ENCODE results near the gene PRRC1.
"Not testable (repeated sequence)": the region's sequence is repeated elsewhere in the genome, so short reads cannot be mapped to it uniquely, and the experiment has no call there.

The PRRC1 gene

DNA sequence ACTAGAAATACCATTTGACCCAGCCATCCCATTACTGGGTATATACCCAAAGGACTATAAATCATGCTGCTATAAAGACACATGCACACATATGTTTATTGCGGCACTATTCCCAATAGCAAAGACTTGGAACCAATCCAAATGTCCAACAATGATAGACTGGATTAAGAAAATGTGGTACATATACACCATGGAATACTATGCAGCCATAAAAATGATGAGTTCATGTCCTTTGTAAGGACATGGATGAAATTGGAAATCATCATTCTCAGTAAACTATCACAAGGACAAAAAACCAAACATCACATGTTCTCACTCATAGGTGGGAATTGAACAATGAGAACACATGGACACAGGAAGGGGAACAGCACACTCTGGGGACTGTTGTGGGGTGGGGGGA, 27.8 kb downstream of the PRRC1 start:
- DNase-seq (ENCODE audit: low read depth) = not testable (repeated sequence)

DNA sequence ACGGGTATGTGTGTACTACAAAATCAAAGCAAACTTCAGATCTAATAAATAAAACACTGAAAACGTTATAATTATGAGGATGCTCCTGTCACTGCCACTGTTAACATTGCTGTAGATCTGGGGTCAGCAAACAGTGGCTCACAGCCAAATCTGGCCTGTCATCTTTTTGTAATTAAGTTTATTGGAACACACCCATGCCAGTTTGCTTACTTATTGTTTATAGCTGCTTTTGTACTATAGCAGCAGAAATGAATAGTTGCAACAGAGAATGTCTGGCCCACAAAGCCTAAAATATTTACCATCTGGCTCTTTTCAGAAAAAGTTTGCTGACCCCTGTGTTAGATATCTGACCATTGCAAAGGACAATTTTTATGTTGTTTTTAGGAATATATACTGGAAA, 32.1 kb downstream of the PRRC1 start:
- DNase-seq (ENCODE audit: low read depth) = no peak

DNA sequence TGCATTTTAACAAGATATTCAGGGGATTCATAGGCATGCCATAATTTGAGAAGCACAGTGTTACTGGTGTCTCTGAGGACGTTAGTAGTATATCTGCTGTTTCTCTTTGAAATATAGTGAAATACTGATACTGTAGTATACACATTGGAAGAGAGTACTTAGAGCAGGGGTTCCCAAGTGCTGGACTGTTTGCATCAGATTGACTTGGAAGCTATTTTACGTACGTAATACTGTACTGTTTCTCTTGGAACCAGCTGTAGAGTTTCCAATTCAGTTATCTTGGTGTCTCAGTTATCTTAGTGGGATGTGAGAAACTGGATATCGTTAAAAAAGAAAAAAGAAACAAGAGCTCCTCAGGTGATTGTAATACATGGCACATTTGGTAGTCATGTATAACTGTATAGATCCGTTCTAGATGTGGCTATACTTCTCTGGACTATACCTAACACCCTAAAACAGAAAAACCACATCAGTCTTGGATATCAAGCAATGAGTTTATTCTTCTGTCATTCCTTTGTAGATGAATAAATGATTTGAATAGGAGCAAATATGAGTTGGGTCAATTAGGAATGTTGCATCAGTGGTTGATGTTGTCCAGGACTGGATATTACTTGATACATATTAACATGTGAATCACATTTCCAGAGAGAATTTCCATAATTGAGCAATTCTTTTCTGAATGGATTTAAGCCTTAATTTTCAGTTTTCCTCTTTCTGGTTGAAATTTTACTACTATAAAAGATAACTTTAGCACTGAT, 33.4 kb downstream of the PRRC1 start:
- no peak for DNase-seq (ENCODE audit: low read depth)

DNA sequence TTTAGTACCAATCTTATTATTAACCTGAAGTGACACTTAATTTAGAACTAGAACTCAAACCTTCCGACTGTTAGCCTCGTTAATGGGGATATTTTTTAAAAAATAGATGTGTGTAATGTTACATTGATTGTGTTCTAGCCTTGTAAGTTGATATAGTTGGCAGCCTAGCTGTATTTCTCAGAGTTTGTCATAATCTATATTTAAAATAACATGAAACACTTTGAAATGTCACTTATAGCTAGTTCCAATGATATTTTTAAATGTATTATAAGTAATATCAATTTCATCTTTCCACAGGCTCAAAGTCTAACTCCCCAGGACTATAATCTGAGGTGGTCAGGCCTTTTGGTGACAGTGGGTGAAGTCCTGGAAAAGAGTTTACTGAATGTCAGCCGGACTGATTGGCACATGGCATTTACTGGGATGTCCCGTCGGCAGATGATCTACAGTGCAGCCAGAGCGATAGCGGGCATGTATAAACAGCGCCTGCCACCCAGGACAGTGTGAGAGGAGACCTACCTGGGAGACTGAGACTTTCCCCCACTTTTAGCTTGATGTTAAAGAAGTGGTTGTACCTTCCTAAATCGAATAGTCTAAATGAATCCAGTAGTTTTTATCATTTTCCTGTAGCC, 34.1 kb downstream of the PRRC1 start:
- DNase-seq (ENCODE audit: low read depth) = no peak

DNA sequence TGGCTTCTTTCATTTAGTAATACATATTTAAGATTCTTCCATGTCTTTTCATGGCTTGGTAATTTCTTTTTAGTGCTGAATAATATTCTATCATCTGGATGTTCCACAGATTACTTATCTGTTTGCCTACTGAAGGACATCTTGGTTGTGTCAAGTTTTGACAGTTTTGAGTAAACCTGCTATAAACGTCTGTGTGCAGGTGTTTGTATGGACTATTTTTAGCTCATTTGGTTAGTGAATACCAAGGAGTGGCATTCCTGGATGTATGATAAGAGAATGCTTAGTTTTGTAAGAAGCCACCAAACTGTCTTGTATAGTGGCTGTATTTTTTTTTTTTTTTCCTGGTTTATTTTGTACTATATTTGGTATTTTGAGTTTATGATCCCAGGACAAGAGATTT, 38.4 kb downstream of the PRRC1 start:
- DNase-seq (ENCODE audit: low read depth) = no peak

DNA sequence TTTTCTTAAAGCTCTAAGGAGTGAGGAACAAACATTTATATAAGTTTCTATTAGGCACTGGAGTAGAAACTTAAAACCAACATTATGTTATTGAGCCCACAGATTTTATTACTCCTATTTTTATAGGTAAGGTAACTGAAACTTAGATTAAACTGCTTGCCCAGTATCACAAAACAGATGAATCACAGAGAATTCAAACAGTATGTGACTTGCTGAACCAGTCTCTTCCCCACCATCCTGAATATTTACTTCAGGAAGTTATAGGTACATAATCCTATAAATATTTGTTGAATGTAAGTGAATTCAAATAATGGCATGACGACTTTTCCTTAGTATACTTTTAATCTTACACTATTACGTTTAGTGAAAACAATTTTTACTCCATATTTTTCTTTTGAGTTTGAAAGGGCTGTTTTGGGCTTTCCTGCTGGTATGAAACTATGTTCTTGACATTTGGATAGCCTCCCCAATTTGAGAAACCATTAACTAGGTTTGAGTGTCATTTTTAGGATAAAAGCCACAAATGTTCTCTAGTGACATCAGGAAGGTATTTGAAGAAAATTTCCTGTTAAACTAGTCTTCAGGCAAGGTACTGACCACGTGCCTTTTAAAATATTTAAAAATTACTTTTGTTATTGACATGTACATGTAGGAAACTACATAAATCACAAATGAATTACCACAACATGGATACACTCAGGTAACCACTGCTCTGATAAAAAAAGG, 39.3 kb downstream of the PRRC1 start:
- DNase-seq (ENCODE audit: low read depth) = no peak

DNA sequence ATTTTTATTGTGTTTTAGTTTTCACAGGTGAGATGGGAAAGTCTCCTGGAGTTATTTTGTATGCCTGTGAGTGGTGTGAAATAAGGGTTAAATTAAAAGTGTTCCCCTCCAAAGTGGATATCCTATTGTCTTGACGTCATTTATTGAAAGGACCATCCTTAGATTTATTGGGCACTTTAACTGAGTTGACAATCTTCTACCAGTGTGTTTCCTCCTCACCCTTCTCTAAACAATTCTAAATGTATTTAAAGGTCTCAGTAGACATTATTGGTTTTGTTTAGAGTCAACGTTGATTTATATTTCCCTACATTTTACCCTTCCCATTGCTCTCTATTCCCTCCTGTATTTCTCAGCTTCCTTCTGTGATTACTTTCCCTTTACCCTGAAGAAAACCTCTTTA, 40.8 kb downstream of the PRRC1 start:
- no peak for DNase-seq (ENCODE audit: low read depth)

DNA sequence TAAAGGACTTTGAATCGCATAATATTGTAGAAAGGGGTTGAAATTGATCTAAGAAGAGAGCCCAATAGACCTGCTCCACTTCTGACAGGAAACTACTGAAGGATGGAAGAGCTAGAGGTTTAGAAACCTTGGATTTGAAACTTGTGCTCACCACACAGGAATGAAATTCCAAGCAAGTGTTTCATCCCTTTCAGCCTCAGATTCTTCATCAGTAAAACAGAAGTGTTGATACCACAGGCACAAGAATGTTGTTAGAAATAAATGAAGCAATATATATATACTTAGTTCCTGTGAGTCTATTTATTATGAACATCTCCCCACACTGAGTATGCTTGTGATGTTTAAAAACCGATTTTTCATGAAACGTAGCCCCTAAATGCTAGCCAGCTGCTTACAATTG, 43.8 kb downstream of the PRRC1 start:
- no peak for DNase-seq (ENCODE audit: low read depth)

DNA sequence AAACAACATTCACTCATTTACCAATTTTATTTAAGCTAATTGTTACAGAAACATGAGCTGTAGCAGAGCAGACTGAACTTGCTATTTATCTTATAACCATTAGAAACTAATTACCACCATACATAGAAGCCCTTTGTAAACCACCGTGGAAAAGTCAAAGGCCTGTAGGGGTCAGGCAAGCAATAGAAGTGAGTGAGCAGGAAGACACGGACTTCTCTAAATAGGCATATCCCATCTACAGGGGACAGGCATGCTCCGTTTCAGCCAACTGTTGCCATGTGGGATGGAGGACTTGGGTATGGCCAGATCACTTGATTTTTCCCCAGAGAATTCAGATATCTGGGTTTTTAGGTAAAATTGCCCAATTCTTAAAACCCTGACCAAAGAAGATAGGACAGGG, 44.8 kb downstream of the PRRC1 start:
- DNase-seq (ENCODE audit: low read depth) = no peak

DNA sequence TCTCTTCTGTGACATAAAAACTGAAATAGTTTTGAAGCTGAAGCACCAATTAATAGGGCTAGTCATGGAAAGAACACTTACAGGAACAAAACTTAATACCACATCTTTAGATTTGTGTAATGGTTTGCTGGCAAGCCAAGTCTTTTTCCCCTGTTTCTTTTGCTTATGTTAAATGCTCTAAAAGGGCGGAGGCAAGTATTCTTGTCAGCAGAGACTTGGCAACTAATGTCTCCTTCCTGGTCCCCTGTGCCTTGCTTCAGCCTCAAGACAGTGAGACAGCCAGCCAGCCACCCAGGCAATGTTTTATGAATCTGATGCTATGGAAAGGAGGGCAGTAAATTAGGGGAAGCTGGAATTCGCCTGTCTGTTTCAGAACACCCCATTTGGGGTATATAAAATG, 45.7 kb downstream of the PRRC1 start:
- DNase-seq (ENCODE audit: low read depth) = no peak

DNA sequence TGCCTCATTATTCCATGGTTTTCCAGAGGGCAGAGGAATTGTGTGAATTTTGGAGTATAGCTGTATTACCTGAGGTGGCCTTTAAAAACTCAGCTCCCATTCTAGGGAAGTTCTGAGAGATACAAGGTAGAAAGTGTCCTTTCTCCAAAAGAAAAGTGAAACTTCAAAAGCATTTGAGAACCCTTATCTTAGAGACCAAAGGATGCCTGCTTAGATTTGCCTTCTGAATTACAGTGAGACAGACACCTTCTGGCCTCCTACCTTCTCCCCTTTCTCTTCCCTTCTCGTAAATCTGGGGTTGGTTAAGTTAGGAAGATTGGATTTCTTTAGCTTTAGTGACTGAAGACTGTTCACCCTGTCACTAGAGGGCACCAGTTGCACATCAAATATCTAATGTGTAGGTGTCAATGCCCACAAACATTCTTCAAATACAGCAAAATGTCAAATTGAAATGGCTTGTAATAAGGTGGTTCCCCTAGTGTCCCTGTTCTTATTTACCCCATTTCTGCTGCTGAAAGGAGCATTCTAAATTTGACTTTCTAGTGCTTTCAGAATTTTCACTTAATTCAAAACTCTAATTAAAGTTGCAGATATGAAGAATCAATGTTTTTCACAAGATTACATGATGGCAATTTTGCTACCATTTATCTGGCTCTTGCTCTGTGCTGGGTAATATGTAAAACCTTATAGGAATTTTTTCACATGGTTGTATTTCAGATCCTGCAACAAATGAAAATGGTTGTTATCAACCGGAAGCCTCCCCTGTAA, 46.7 kb downstream of the PRRC1 start:
- DNase-seq (ENCODE audit: low read depth) = no peak

DNA sequence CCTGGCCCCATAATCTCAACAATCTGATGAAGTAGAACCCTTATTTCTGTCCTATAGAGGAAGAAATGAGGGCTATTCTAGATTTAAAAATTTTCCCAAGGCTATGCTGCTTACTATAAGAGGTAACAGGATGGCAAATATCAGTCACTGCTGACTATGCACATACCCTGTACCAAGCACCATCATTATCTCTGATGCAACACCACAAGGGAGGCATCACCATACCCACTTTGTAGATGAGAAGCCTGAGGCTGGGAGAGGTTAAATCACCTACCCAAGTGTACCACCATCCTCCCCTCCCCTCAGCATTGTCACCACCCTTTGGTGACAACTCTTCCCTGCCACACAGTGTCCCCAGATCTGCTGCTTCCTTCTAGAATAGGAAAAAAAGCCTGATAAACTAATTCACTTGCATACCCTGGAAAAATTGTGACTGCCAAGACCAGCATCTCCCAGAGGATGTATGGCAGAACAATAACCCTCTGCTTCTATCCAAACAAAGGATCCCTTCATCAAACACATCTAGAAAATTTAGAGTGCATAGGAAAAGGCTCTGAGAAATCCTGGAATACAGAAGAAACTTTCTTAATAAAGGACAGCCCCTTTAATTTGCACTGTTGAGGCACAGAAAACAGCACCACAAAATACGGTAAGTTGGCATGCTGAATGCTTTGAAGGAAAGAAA, 48.3 kb downstream of the PRRC1 start:
- no peak for DNase-seq (ENCODE audit: low read depth)

DNA sequence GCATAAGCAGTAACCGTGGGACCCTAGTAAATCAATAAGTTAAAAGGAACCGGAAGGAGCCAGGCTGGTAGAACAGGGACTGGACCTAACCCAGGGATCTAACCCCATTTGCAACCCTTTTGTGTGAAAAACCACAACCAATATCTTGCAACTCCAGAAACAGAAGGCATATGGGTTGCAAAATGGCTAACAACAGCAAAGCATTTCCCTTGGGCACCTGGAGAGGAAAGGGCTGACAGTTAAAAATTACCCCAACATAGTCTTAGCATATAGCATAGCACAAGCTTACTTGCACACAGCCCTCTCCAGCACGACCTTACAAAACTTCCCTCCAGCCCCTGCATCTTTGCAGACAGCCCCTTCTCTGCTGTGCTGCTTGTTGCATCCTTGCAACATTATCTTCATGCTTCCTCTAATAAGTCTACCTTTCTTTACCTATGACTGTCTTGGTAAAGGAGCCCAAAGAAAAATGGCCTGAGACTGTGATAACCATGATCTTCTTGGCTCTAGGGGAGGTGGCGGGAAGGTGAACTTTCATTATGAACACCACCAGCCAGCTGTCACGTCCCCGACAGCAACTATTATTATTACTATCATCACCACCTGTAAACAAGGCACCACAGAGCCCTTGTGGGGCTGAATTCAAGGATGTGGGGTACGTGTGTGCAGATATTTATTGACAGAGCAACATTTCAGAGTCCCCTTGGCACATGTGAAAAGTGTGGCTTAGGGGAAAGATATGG, 49.8 kb downstream of the PRRC1 start:
- no peak for DNase-seq (ENCODE audit: low read depth)

DNA sequence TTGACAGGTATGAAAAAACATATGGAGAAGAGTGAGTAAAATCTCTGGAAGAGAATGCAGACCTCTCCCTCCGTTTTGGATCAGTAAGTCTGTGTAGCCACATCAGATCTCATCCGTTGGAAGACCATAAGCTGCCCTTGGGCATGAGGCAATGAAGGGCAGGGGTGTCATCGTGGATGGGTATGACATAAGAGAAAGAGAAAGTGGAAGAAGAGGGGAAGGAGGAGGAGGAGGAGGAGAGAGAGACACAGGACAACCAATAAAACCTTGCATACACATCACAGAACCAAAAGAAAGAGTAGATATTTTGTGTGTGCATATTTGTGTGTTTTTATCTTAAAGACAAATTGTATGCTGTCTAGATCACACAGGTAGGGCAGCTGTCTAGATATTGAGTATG, 50.7 kb downstream of the PRRC1 start:
- DNase-seq (ENCODE audit: low read depth) = no peak

DNA sequence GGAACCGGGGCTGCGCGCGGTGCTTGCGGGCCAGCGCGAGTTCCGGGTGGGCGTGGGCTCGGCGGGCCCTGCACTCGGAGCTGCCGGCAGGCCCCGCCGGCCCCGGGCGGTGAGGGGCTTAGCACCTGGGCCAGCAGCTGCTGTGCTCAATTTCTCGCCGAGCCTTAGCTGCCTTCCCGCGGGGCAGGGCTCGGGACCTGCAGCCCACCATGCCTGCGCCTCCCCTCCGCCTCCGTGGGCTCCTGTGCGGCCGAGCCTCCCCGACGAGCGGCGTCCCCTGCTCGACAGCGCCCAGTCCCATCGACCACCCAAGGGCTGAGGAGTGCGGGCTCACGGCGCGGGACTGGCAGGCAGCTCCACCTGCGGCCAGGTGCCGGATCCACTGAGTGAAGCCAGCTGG, 52.0 kb downstream of the PRRC1 start:
- DNase-seq (ENCODE audit: low read depth) = not testable (repeated sequence)

DNA sequence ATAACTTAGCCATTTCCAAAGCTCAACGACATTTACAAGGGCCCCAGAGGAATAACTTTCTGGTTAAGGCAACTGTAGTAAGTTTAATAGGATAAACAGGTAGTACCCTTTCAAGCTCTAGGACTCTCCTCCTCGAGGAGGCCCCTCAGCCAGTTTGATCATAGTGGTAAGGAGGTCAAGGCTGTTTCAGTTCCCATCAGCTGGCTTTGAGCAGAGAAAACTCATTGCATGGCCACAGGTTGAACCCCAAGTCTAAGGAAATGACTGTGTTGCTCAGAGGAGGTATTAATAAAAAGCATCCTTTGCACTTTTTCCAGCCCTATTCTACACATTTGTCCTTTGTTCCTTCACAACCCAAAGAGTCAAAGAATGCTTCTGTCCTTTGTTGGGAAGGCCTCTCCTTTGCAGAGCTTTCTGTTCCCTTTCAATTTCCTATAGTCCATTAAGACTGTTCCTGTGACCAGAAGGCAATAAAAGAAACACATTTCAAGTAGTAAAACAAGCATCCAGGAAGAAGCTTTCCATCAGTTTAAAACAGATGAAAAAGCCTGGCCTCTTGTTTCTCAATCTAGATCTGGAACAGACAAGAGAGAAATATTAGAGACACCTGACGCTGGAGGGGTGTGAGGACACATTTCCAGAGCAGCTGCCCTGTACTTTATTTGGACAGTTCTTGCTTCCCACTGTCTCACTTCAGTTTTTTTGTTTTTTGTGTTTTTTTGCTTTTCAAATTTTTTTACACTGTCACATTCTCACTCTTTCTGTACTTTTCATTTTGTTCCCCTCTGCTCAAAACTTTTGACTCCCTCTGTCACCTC, 54.1 kb downstream of the PRRC1 start:
- no peak for DNase-seq (ENCODE audit: low read depth)

DNA sequence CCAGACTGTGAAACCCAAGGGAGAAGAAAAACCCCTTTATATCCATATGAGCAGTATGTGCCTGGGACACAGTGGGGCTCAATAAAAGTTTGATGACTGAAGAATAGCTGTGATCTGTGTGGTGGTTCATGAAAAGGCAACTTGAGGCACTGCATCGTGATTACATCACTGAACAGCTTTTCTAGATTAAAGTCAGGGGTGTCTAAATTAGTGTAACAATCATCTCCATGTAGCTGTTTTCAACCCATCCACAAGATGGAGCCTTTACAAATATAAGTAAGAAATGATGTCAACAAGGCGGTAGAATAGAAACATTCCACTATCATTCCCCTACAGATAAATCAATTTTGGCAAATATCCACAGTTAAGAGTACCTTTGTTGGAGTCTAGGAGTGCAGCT, 55.5 kb downstream of the PRRC1 start:
- DNase-seq (ENCODE audit: low read depth) = no peak

DNA sequence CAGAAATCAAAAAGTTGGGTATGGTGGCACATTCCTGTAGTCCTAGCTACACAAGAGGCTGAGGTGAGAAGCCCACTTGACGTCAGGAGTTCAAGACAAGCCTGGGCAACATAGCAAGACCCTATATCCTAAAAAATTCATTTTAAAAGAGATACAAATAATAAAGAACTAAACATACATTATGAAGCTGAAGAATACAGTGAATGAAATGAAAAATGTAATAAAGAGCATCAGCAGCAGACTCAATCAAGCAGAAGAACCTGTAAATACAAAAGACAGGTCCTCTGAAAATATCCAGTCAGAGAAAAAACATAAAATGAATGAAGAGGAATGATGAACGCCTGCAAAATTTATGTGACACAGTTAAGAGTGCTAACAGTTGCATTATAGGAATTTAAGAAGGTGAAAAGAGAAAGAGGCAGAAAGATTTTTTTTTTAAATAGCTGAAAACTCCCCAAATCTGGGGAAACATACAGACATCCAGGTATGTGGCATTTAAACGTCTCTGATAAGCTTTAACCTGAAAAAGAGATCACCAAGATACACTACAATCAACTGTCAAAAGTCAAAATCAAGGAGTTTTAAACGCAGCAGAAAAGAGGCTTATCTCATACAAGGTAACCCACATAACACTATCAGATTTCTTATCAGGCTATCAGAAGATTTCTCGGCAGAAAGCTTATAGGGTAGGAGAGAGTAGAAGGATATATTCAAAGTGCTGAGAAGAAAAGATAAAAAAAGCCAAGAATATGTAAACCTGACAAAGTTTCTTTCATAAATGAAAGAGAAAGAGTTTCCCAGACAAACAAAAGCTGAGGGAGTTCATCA, 57.6 kb downstream of the PRRC1 start:
- no peak for DNase-seq (ENCODE audit: low read depth)

DNA sequence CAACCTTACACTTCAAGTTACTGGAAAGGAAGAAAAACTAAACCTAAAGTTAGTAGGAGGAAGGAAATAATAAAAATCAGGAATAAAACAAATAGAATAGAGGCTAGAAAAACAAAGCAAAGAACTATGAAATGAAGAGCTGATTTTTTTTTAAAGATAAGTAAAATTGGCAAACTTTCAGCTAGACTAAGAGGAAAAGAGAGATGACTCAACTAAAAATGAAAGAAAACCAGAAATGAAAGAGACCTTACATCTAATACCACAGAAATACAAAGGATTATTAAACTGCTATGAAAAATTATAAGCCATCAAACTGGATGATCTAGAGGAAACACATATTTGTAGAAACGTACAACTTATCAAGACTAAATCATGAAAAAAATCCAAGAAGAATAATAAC, 60.0 kb downstream of the PRRC1 start:
- DNase-seq (ENCODE audit: low read depth) = no peak

DNA sequence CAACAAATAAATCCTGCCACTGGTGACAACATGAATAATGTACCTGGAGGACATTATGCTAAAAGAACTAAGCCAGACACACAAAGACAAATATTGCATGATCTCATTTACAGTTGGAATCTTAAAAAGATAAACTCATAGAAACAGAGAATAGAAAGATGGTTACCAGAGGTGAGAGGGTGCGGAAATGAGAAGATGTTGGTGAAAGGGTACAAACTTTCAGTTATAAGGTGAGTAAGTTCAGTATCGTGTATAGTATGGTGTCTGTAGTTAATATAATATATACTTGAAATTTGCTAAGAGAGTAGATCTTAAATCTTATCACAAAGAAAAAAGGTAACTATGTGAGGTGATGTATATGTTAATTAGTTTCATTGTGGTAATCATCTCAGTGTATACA, 63.3 kb downstream of the PRRC1 start:
- DNase-seq (ENCODE audit: low read depth) = no peak
